MCF 10A (cell line): ENCODE results near the gene FOXK1. TPM values are rescaled to one million over a fixed set of nuclear protein-coding genes. Genes with fewer than 3 reads are reported as not detected.

ENCODE experiments used
- BruUV-seq: library from RNA; stranded (reverse); fragments of 400-500 nt; replicated peaks from 2 replicates; lab custom pipeline; 2021; lab: Mats Ljungman, UMichigan
- CTCF ChIA-PET: fragments of 300-600 bp; sonication (Branson Sonifier 250); formaldehyde crosslinking; extraction: SDS; loops from one replicate; lab custom pipeline; 2021; ENCODE audit warnings: antibody characterized with exemption, inconsistent platforms; lab: Yijun Ruan, JAX
- POLR2A ChIA-PET: fragments of 300-600, 350-650 bp; sonication (Branson Sonifier 250); formaldehyde crosslinking; extraction: SDS; loops from one replicate; lab custom pipeline; 2020; ENCODE audit warnings: antibody characterized with exemption, inconsistent platforms; lab: Yijun Ruan, JAX
- DNase-seq: peaks from one replicate; pipeline ENCODE4 v3.0.0-alpha.2; 2018; ENCODE audit not compliant: unreplicated experiment
- H3K27ac Mint-ChIP-seq: one replicate; pipeline ENCODE4 v1.8.0; 2022; ENCODE audit warnings: mild to moderate bottlenecking, low read depth, mixed read lengths; ENCODE audit not compliant: unreplicated experiment
- H3K27me3 Mint-ChIP-seq: one replicate; pipeline ENCODE4 v1.8.0; 2022; ENCODE audit warnings: mixed read lengths; ENCODE audit not compliant: insufficient read depth, unreplicated experiment
- H3K36me3 Mint-ChIP-seq: one replicate; pipeline ENCODE4 v1.8.0; 2022; ENCODE audit warnings: mild to moderate bottlenecking, moderate library complexity, mixed read lengths; ENCODE audit not compliant: insufficient read depth, unreplicated experiment
- H3K4me1 Mint-ChIP-seq: one replicate; pipeline ENCODE4 v1.8.0; 2022; ENCODE audit warnings: mixed read lengths; ENCODE audit not compliant: insufficient read depth, unreplicated experiment
- H3K4me3 Mint-ChIP-seq: one replicate; pipeline ENCODE4 v1.8.0; 2022; ENCODE audit warnings: mild to moderate bottlenecking, moderate library complexity, mixed read lengths; ENCODE audit not compliant: unreplicated experiment
- H3K9me3 Mint-ChIP-seq: one replicate; pipeline ENCODE4 v1.8.0; 2022; ENCODE audit warnings: mixed read lengths; ENCODE audit not compliant: unreplicated experiment
- CTCF ChIP-seq: fragments of 200-600 bp; IDR thresholded peaks from one replicate; pipeline ENCODE4 v1.8.0; 2022; ENCODE audit warnings: antibody characterized with exemption, mild to moderate bottlenecking; ENCODE audit not compliant: unreplicated experiment
- intact Hi-C: fragments of 100-400 bp; cut with micrococcal nuclease; formaldehyde crosslinking; loops from 2 replicates; pipeline ENCODE4 v1.14.1; 2022
- total RNA-seq: library from RNA; stranded (reverse); gene quantifications from 2 replicates; pipeline ENCODE4 v1.2.3, GENCODE V29; 2022

Gene FOXK1
- total RNA-seq, 1 experiment from 2014 or later: 37.7 TPM

DNA sequence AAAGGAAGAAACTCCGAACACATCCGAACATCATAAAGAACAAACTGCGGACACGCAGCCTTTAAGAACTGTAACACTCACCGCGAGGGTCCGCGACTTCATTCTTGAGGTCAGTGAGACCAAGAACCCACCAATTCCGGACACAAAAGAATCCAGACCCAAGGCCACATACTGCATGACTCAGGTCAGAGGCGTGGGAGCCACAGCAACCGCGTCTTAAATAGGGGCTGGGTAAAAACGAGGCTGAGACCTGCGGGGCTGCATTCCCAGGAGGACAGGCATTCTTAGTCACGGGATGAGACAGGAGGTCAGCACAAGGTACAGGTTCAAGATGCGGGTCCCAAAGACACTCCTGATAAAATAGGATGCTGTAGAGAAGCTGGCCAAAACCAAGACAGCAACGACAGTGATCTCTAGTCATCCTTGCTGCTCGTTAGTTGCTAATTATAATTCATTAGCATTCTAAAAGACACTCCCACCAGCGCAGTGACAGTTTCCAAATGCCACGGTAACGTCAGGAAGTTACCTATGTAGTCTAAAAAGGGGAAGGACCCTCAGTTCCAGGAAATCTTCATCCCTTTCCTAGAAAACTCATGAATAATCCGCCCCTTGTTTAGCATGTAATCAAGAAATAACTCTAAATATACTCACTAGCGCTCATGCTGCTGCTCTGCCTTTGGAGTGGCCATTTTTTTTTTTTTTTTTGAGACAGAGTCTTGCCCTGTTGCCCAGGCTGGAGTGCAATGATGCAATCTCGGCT is 112.7 kb downstream of the FOXK1 start:
- intact Hi-C loops: no loop called here
- no peaks in the 10 kb centered on the region for H3K9me3 Mint-ChIP-seq
- no peak for TF ChIP-seq CTCF
- no peak for DNase-seq
- H3K27me3 Mint-ChIP-seq: no peaks in the 10 kb centered on the region
- H3K27ac Mint-ChIP-seq: no peak overlapping the region
- no peak overlapping the region for H3K4me3 Mint-ChIP-seq
- TSS peak; percentile 15 for BruUV-seq
- CTCF ChIA-PET: interaction anchor here (0.7 kb wide), 1 partner anchor 654 kb away, joined by 4 read pairs; no protein-coding TSS in a partner anchor
- POLR2A ChIA-PET: interaction anchor here (1.3 kb wide), 1 partner anchor 19 kb away, joined by 4 read pairs; the partner anchor contains the start of gene AP5Z1
- H3K4me1 Mint-ChIP-seq: no peaks in the 10 kb centered on the region
- H3K36me3 Mint-ChIP-seq: peaks cover 26% of the 10 kb centered on the region

DNA sequence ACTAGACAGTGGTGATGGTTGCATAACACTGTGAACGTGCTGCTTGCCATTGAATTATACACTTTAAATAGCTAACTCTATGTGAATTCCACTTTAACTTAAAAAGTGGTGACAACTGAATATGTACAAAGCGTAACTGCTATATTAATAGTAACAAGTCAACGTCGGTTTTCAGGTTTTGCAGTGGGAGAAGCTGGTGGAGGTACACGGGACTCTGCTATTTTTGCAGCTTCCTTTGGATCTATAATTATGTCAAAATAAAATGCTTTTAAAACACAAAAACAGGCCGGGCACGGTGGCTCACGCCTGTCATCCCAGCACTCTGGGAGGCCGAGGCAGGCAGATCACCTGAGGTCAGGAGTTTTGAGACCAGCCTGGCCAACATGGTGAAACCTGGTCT is 114.4 kb downstream of the FOXK1 start:
- ChIA-PET POLR2A (no interaction called here), CTCF (interaction anchor here (0.8 kb wide), 1 partner anchor 14 kb away, joined by 4 read pairs; no protein-coding TSS in a partner anchor)
- Mint-ChIP-seq H3K4me3 (no peak overlapping the region), H3K27me3 (no peaks in the 10 kb centered on the region), H3K36me3 (peaks cover 15% of the 10 kb centered on the region), H3K4me1 (no peaks in the 10 kb centered on the region), H3K9me3 (no peaks in the 10 kb centered on the region), H3K27ac (no peak overlapping the region)
- TF ChIP-seq CTCF: no peak
- intact Hi-C loops: no loop called here
- no peak for DNase-seq
- BruUV-seq: no TSS peak

DNA sequence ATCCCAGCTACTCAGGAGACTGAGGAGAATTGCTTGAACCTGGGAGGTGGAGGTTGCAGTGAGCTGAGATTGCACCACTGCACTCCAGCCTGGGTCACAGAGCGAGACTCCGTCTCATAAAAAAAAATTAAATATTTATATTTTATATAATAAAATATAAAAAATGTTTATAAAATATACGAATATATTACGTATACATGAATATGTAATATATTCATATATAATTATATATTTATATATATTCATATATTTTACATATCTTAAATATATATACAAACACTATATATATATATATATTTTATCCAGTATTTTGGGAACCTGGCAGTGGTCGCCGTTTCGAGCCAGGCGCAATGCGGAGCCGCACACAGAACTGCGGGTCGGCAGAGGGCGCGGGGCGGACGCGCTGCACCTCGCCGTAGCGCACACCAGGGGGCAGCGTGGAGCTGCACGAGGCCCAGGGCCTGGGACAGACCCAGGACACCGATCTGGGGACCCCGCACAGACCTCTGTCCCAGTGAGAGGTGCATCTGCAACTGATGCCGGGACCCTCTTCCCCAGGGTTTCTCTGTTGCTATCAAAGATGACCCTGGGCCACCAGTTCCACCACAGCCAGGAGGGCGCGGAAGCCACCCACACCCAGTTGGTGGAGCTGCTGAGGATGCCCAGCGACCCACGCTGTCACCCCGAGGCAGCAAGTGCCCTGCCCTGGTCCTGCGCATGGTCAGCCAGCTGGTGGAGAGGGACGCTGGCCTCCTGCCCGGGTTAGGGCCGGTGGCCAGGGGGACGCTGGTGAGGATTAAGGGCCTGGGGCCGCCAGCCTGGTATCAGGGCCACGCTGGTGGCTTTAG is 116.0 kb downstream of the FOXK1 start:
- no TSS peak for BruUV-seq
- Mint-ChIP-seq H3K4me1 (no peaks in the 10 kb centered on the region), H3K27ac (no peak overlapping the region), H3K9me3 (no peaks in the 10 kb centered on the region), H3K4me3 (no peak overlapping the region), H3K36me3 (peaks cover 10% of the 10 kb centered on the region), H3K27me3 (no peaks in the 10 kb centered on the region)
- CTCF ChIA-PET: interaction anchor here (0.7 to 3.4 kb wide), 9 partner anchors 13 to 490 kb away, joined by 3 to 24 read pairs (median 3); partner anchors contain the start of gene AP5Z1
- POLR2A ChIA-PET: interaction anchor here (0.5 to 1.4 kb wide), 2 partner anchors 23 to 254 kb away, joined by 3 read pairs; partner anchors contain the start of gene AP5Z1
- DNase-seq: peak; percentile 36
- peak; percentile 87 for TF ChIP-seq CTCF
- intact Hi-C loops: loop anchor here (1.0 kb wide), 1 partner anchor 287 kb away; no protein-coding TSS in a partner anchor
